Heart left ventricle (tissue), 16 donors: Measurements from ENCODE around the gene RPLP2. TPM values are rescaled to one million over a fixed set of nuclear protein-coding genes. Genes with fewer than 3 reads are reported as not detected.

Experiments used
- ATAC-seq, 4 donors: fragments of 200-7000 bp; cut with Tn5 transposase; one replicate each; pipeline ENCODE4 v1.9.1; 2020 to 2022; ENCODE audit warnings: moderate library complexity in 4 of 4, mild to moderate bottlenecking in 3 of 4, moderate number of reproducible peaks in 1 of 4
- DNase-seq, 5 donors: peaks; one replicate each; pipeline ENCODE4 v3.0.0-alpha.2; 2020
- H3K27ac ChIP-seq, 12 donors: fragments of 200-600 bp; sonication (generic) in 4 of 12; one replicate each; pipeline versions ENCODE4 v1.5.0 to v1.8.0; 2016 to 2022; ENCODE audit warnings: mild to moderate bottlenecking in 2 of 12
- H3K27me3 ChIP-seq, 9 donors: fragments of 200-600 bp; sonication (generic) in 2 of 9; one replicate each; pipeline versions ENCODE4 v1.5.1 to v1.8.0; 2016 to 2022; ENCODE audit warnings: mild to moderate bottlenecking in 3 of 9
- H3K36me3 ChIP-seq, 9 donors: fragments of 200-600 bp; sonication (generic) in 2 of 9; one replicate each; pipeline versions ENCODE4 v1.5.0 to v1.8.0; 2018 to 2022; ENCODE audit warnings: mild to moderate bottlenecking in 2 of 9
- H3K4me1 ChIP-seq, 12 donors: fragments of 200-600 bp; sonication (generic) in 4 of 12; one replicate each; pipeline versions ENCODE4 v1.5.0 to v1.8.0; 2016 to 2022; ENCODE audit warnings: mild to moderate bottlenecking in 3 of 12
- H3K4me3 ChIP-seq, 12 donors: fragments of 200-600 bp; sonication (generic) in 4 of 12; one replicate each; pipeline versions ENCODE4 v1.5.0 to v1.8.0; 2017 to 2022; ENCODE audit warnings: mild to moderate bottlenecking in 9 of 12, moderate library complexity in 4 of 12
- H3K9me3 ChIP-seq, 12 donors: fragments of 200-600 bp; sonication (generic) in 4 of 12; one replicate each; pipeline versions ENCODE4 v1.5.0 to v1.8.0; 2016 to 2022; ENCODE audit warnings: mild to moderate bottlenecking in 1 of 12
- POLR2A ChIP-seq, 2 donors: fragments of 450-650 bp; IDR thresholded peaks; one replicate each; pipeline ENCODE4 v1.6.1; 2017; ENCODE audit warnings: antibody characterized with exemption in 2 of 2, mild to moderate bottlenecking in 2 of 2, moderate library complexity in 2 of 2
- WGBS, 4 donors: extraction: QIAGEN DNeasy Blood & Tissue Kit in 2 of 4; methylation state at CpG; one replicate each; pipeline versions ENCODE4 v1.1.5 to v1.1.7; 2013 to 2018; 5-methylcytosine and 5-hydroxymethylcytosine counted together
- intact Hi-C, 10 donors: fragments of 100-400 bp; cut with DNase I; formaldehyde crosslinking; loops; one replicate each; pipeline versions ENCODE4 v1.11.1 to v1.14.2; 2022
- polyA plus RNA-seq, 2 donors: library from polyadenylated mRNA; stranded (reverse); fragments of 200-250 nt; gene quantifications; one replicate each; pipeline ENCODE4 v1.2.3, GENCODE V29; 2013
- total RNA-seq, 9 donors: library from RNA; depleted of rRNA in 2 of 9; stranded (reverse); fragments of >200 nt in 2 of 9; fragmentation: NEBNext Ultra II Directional in 3 of 9; extraction: Animal tissue kit (Norgen Biotek cat#: 25700) in 3 of 9; gene quantifications; one replicate each; pipeline versions ENCODE4 v1.1.0 to v1.2.4, GENCODE V29; 2016 to 2023
- TF ChIP-seq, protein P1 (sequence below), 12 donors: fragments of 200-600 bp; sonication (generic) in 4 of 12; IDR thresholded peaks; one replicate each; pipeline versions ENCODE4 v1.5.0 to v1.8.0; 2018 to 2022; ENCODE audit warnings: antibody characterized with exemption in 12 of 12, mild to moderate bottlenecking in 5 of 12
- donor health status: ischemic (EF 13 %, LVEDD 7.1; RV severe dilation, severe dysfunction).
- donor health status: healthy with polysubstance abuse.
- donor health status: DM: no; HTN: yes; CAD: no.
- donor health status: DM: no; HTN: no; CAD: no.
- donor health status: ischemic (EF 25% LVEDD 6.9; RV normal size, moderate dysfunction).
- donor health status: ischemic (EF 25% LVEDD 5.7; RV mildly dilated, moderate dysfunction).
- donor health status: healthy.
- donor health status: DM: yes; HTN: yes; CAD: no.
- donor health status: ischemic (EF 35%, LVEDD 5.7; RV mildly dilated, moderate dysfunction).
- donor health status: nonischemic (EF 11% LVEDD 7.7; RV severe dilation, severe dysfunction).
- donor health status: DM: yes; HTN: yes; CAD: no.
- donor health status: PGD.
- donor health status: ischemic (EF 29% LVEDD 5.4; RV normal size, mild dysfunction).
- donor health status: nonischemic (EF 23%, LVEDD 6.1; RV moderate dilation, normal function).

RPLP2 gene
- total and polyA plus RNA-seq, 11 donors = 236 to 1,652 (median 969) TPM

DNA sequence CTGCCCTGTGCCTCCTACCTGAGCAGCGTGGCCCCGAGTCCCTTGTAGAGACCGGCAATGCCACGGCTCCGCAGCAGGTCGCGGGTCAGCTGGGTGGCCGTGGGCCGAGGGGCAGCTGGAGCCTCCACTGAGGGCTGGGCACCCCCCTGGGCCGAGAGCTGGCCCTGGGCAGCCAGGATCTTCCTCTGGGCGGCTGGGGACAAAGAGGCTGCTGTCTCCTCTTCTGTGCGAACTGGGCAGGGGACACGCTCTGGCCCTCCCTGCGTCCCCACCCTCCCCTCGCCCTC is 17.3 kb upstream of the RPLP2 start:
- no peak overlapping the region for H3K27ac ChIP-seq
- peaks cover 0 to 30% (median 0%) of the 10 kb centered on the region in 9 donors for H3K36me3 ChIP-seq
- H3K4me1 ChIP-seq = peaks cover 6 to 39% (median 21%) of the 10 kb centered on the region in 12 donors
- intact Hi-C loops = loop anchor here in 1 of 10 donors (10.0 kb wide), 1 partner anchor 58 kb away; no protein-coding TSS in a partner anchor
- DNase-seq (no peak), ATAC-seq (no peak)
- TF ChIP-seq POLR2A (IDR thresholded peaks at IDR 0.05) = no peak
- TF ChIP-seq, protein P1, sequence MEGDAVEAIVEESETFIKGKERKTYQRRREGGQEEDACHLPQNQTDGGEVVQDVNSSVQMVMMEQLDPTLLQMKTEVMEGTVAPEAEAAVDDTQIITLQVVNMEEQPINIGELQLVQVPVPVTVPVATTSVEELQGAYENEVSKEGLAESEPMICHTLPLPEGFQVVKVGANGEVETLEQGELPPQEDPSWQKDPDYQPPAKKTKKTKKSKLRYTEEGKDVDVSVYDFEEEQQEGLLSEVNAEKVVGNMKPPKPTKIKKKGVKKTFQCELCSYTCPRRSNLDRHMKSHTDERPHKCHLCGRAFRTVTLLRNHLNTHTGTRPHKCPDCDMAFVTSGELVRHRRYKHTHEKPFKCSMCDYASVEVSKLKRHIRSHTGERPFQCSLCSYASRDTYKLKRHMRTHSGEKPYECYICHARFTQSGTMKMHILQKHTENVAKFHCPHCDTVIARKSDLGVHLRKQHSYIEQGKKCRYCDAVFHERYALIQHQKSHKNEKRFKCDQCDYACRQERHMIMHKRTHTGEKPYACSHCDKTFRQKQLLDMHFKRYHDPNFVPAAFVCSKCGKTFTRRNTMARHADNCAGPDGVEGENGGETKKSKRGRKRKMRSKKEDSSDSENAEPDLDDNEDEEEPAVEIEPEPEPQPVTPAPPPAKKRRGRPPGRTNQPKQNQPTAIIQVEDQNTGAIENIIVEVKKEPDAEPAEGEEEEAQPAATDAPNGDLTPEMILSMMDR (IDR thresholded peaks at IDR 0.05) = no peak
- 95 to 96% (median 95%) methylated on average over 8 to 15 of the region's 15 CpGs for WGBS, 4 donors
- H3K9me3 ChIP-seq = no peaks in the 10 kb centered on the region
- no peak overlapping the region for H3K4me3 ChIP-seq
- H3K27me3 ChIP-seq = peaks cover 0 to 22% (median 7%) of the 10 kb centered on the region in 9 donors

GRCh38 chr11:792873-793272 is 16.9 kb upstream of the RPLP2 start:
- H3K4me3 ChIP-seq = no peak overlapping the region
- 94 to 100% (median 94%) methylated on average over 5 to 13 of the region's 13 CpGs for WGBS, 4 donors
- peaks cover 0 to 22% (median 7%) of the 10 kb centered on the region in 9 donors for H3K27me3 ChIP-seq
- no peaks in the 10 kb centered on the region for H3K9me3 ChIP-seq
- no peak overlapping the region for H3K27ac ChIP-seq
- no peak for DNase-seq
- intact Hi-C loops = loop anchor here in 1 of 10 donors (10.0 kb wide), 1 partner anchor 58 kb away; no protein-coding TSS in a partner anchor
- ATAC-seq = no peak
- H3K36me3 ChIP-seq = peaks cover 0 to 30% (median 0%) of the 10 kb centered on the region in 9 donors
- TF ChIP-seq, protein P1 (IDR thresholded peaks at IDR 0.05) = no peak
- no peak for TF ChIP-seq POLR2A (IDR thresholded peaks at IDR 0.05)
- H3K4me1 ChIP-seq = peaks cover 6 to 43% (median 22%) of the 10 kb centered on the region in 12 donors

DNA sequence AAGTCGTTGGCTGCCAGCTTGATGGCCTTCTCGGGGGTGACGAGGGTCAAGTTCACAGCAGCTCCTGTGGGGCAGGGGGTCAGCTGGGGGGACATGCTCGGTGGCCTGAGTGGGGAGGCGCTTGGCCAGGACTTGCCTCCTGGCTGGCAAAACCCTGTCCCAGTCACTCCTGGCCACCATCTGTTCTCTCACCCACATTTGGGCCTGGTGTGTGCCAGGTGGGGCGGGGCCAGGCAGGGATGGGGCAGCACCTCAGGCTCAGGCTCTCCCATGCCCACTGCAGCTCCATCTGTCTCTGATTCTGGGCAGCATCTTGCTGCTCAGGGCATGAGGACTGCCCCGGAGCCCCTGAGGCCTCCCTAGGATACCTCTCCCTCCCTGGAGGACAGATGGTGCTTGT is 16.2 kb upstream of the RPLP2 start:
- DNase-seq (no peak), ATAC-seq (no peak)
- H3K4me3 ChIP-seq = no peak overlapping the region
- H3K27ac ChIP-seq = no peak overlapping the region
- peaks cover 0 to 30% (median 0%) of the 10 kb centered on the region in 9 donors for H3K36me3 ChIP-seq
- TF ChIP-seq POLR2A (IDR thresholded peaks at IDR 0.05) = no peak
- TF ChIP-seq, protein P1 (IDR thresholded peaks at IDR 0.05) = no peak
- peaks cover 6 to 49% (median 26%) of the 10 kb centered on the region in 12 donors for H3K4me1 ChIP-seq
- peaks cover 0 to 17% (median 7%) of the 10 kb centered on the region in 9 donors for H3K27me3 ChIP-seq
- WGBS, 4 donors = 88 to 93% (median 88%) methylated on average over 4 to 7 of the region's 7 CpGs
- no peaks in the 10 kb centered on the region for H3K9me3 ChIP-seq
- intact Hi-C loops = loop anchor here in 1 of 10 donors (10.0 kb wide), 1 partner anchor 59 kb away; no protein-coding TSS in a partner anchor

- Histone ChIP-seq H3K27me3 (peaks cover 0 to 13% (median 6%) of the 10 kb centered on the region in 9 donors), H3K4me1 (peaks cover 6 to 49% (median 26%) of the 10 kb centered on the region in 12 donors), H3K36me3 (peaks cover 0 to 32% (median 0%) of the 10 kb centered on the region in 9 donors), H3K4me3 (no peak overlapping the region), H3K9me3 (no peaks in the 10 kb centered on the region), H3K27ac (no peak overlapping the region)
- ATAC-seq = no peak
- intact Hi-C loops = loop anchor here in 1 of 10 donors (10.0 kb wide), 1 partner anchor 59 kb away; no protein-coding TSS in a partner anchor
- TF ChIP-seq POLR2A (IDR thresholded peaks at IDR 0.05) = no peak
- TF ChIP-seq, protein P1 (IDR thresholded peaks at IDR 0.05) = no peak
- DNase-seq = no peak
- 88 to 95% (median 92%) methylated on average over 18 to 31 of the region's 31 CpGs for WGBS, 4 donors
Measured at GRCh38 chr11:794013-794765, 15.6 kb upstream of the RPLP2 start.
